Progenitor cell of endocrine pancreas (in vitro differentiated cells): Measurements from ENCODE around the gene AGO3. TPM values are rescaled to one million over a fixed set of nuclear protein-coding genes. Genes with fewer than 3 reads are reported as not detected.
"Not testable (repeated sequence)": the region's sequence is repeated elsewhere in the genome, so short reads cannot be mapped to it uniquely, and the experiment has no call there.

Experiments used
- DNase-seq: peaks from one replicate; pipeline ENCODE4 v3.0.0; 2021; ENCODE audit warnings: low spot score; ENCODE audit not compliant: unreplicated experiment
- H3K27ac Mint-ChIP-seq: 2 replicates; pipeline ENCODE4 v1.8.0; 2021; ENCODE audit warnings: mild to moderate bottlenecking, moderate library complexity, mixed read lengths
- H3K27me3 Mint-ChIP-seq: 2 replicates; pipeline ENCODE4 v1.8.0; 2021; ENCODE audit warnings: mixed read lengths
- H3K36me3 Mint-ChIP-seq: 2 replicates; pipeline ENCODE4 v1.8.0; 2022; ENCODE audit warnings: mixed read lengths; ENCODE audit not compliant: insufficient read depth
- H3K4me1 Mint-ChIP-seq: 2 replicates; pipeline ENCODE4 v1.8.0; 2021; ENCODE audit warnings: low read depth, mixed read lengths
- H3K4me3 Mint-ChIP-seq: 2 replicates; pipeline ENCODE4 v1.8.0; 2021; ENCODE audit warnings: low read depth, mild to moderate bottlenecking, moderate library complexity, mixed read lengths
- H3K9me3 Mint-ChIP-seq: 2 replicates; pipeline ENCODE4 v1.8.0; 2021; ENCODE audit warnings: low read depth, mixed read lengths
- CTCF ChIP-seq: fragments of 200-600 bp; sonication (generic); IDR thresholded peaks from one replicate; pipeline ENCODE4 v1.5.0; 2021; ENCODE audit warnings: antibody characterized with exemption, mild to moderate bottlenecking; ENCODE audit not compliant: unreplicated experiment
- total RNA-seq: library from RNA; stranded (reverse); gene quantifications from 2 replicates; pipeline ENCODE4 v1.2.1, GENCODE V29; 2021

Gene AGO3
- total RNA-seq, 1 donor from 2014 or later: 40.8 TPM

GRCh38 chr1:35947547-35947946 lies 16.6 kb downstream of the AGO3 start:
- Mint-ChIP-seq H3K4me1 (no peaks in the 10 kb centered on the region), H3K36me3 (peaks cover 4% of the 10 kb centered on the region), H3K9me3 (no peaks in the 10 kb centered on the region), H3K27me3 (no peaks in the 10 kb centered on the region), H3K4me3 (no peak overlapping the region), H3K27ac (no peak overlapping the region)
- no peak for TF ChIP-seq CTCF
- no peak for DNase-seq

GRCh38 chr1:35958558-35958957 lies 27.7 kb downstream of the AGO3 start:
- no peak overlapping the region for H3K27ac Mint-ChIP-seq
- no peak for TF ChIP-seq CTCF
- H3K4me1 Mint-ChIP-seq: peaks cover 2% of the 10 kb centered on the region
- no peak overlapping the region for H3K4me3 Mint-ChIP-seq
- no peak for DNase-seq
- peaks cover 5% of the 10 kb centered on the region for H3K36me3 Mint-ChIP-seq
- H3K27me3 Mint-ChIP-seq: no peaks in the 10 kb centered on the region
- H3K9me3 Mint-ChIP-seq: no peaks in the 10 kb centered on the region

GRCh38 chr1:35959304-35959703 lies 28.4 kb downstream of the AGO3 start:
- Mint-ChIP-seq H3K9me3 (peaks cover 2% of the 10 kb centered on the region), H3K27me3 (no peaks in the 10 kb centered on the region), H3K27ac (no peak overlapping the region), H3K4me3 (no peak overlapping the region), H3K4me1 (peaks cover 2% of the 10 kb centered on the region), H3K36me3 (peaks cover 6% of the 10 kb centered on the region)
- TF ChIP-seq CTCF: no peak
- no peak for DNase-seq

GRCh38 chr1:35962952-35963351 lies 32.0 kb downstream of the AGO3 start:
- Mint-ChIP-seq H3K4me3 (no peak overlapping the region), H3K36me3 (peaks cover 6% of the 10 kb centered on the region), H3K27ac (no peak overlapping the region), H3K4me1 (peaks cover 2% of the 10 kb centered on the region), H3K27me3 (no peaks in the 10 kb centered on the region), H3K9me3 (peaks cover 3% of the 10 kb centered on the region)
- no peak for DNase-seq
- no peak for TF ChIP-seq CTCF

GRCh38 chr1:35964277-35964676 lies 33.4 kb downstream of the AGO3 start:
- DNase-seq, H3K27ac Mint-ChIP-seq, H3K4me1 Mint-ChIP-seq, H3K27me3 Mint-ChIP-seq, H3K9me3 Mint-ChIP-seq, H3K4me3 Mint-ChIP-seq: not testable (repeated sequence)
- peaks cover 17% of the 10 kb centered on the region for H3K36me3 Mint-ChIP-seq

GRCh38 chr1:35968396-35968795 lies 37.5 kb downstream of the AGO3 start:
- H3K27me3 Mint-ChIP-seq: no peaks in the 10 kb centered on the region

More at GRCh38 chr1:35968396-35968795, 37.5 kb downstream of the AGO3 start:
- no peak for TF ChIP-seq CTCF
- peaks cover 9% of the 10 kb centered on the region for H3K9me3 Mint-ChIP-seq
- peaks cover 26% of the 10 kb centered on the region for H3K36me3 Mint-ChIP-seq
- DNase-seq: no peak
- no peak overlapping the region for H3K4me3 Mint-ChIP-seq
- no peak overlapping the region for H3K27ac Mint-ChIP-seq
- no peaks in the 10 kb centered on the region for H3K4me1 Mint-ChIP-seq
